ENCODE results near the gene TECTB.

The TECTB gene

DNA sequence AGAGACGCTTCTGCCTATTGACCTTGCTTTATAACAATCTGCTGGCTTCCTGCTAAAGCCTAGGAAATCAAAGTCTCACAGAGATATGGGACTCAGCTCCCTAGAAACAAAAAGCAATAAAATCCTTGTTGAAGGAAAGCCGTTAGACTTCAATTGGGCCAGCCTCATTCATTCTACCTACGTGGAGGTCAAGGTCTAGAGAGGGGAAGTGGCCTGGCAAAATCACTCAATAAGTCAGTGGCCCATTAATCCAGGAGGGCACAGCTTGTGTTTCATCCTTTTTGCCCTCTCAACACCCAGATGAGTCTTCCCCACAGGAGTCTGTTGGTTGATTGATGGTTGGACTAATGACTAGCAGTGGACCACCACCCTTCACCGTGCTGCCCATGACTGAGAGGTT, 50.3 kb downstream of the TECTB start:
- TF ChIP-seq ZNF157 (tag by site-specific recombination; IDR thresholded peaks at IDR 0.05), result no peak
- TF ChIP-seq BCL11B (tag by site-specific recombination; IDR thresholded peaks at IDR 0.05; ENCODE audit: low read depth), result no peak
- no peak for TF ChIP-seq ZNF335 (tag by site-specific recombination; conservative IDR thresholded peaks at IDR 0.05)
- TF ChIP-seq KLF8 (tag by site-specific recombination; IDR thresholded peaks at IDR 0.05), result no peak
- TF ChIP-seq ZNF837 (tag by site-specific recombination; IDR thresholded peaks at IDR 0.05), result no peak
- no peak for TF ChIP-seq SP7 (tag by site-specific recombination; IDR thresholded peaks at IDR 0.05)
- no peak for TF ChIP-seq ZNF585B (tag by site-specific recombination; IDR thresholded peaks at IDR 0.05)
- TF ChIP-seq, protein P1, sequence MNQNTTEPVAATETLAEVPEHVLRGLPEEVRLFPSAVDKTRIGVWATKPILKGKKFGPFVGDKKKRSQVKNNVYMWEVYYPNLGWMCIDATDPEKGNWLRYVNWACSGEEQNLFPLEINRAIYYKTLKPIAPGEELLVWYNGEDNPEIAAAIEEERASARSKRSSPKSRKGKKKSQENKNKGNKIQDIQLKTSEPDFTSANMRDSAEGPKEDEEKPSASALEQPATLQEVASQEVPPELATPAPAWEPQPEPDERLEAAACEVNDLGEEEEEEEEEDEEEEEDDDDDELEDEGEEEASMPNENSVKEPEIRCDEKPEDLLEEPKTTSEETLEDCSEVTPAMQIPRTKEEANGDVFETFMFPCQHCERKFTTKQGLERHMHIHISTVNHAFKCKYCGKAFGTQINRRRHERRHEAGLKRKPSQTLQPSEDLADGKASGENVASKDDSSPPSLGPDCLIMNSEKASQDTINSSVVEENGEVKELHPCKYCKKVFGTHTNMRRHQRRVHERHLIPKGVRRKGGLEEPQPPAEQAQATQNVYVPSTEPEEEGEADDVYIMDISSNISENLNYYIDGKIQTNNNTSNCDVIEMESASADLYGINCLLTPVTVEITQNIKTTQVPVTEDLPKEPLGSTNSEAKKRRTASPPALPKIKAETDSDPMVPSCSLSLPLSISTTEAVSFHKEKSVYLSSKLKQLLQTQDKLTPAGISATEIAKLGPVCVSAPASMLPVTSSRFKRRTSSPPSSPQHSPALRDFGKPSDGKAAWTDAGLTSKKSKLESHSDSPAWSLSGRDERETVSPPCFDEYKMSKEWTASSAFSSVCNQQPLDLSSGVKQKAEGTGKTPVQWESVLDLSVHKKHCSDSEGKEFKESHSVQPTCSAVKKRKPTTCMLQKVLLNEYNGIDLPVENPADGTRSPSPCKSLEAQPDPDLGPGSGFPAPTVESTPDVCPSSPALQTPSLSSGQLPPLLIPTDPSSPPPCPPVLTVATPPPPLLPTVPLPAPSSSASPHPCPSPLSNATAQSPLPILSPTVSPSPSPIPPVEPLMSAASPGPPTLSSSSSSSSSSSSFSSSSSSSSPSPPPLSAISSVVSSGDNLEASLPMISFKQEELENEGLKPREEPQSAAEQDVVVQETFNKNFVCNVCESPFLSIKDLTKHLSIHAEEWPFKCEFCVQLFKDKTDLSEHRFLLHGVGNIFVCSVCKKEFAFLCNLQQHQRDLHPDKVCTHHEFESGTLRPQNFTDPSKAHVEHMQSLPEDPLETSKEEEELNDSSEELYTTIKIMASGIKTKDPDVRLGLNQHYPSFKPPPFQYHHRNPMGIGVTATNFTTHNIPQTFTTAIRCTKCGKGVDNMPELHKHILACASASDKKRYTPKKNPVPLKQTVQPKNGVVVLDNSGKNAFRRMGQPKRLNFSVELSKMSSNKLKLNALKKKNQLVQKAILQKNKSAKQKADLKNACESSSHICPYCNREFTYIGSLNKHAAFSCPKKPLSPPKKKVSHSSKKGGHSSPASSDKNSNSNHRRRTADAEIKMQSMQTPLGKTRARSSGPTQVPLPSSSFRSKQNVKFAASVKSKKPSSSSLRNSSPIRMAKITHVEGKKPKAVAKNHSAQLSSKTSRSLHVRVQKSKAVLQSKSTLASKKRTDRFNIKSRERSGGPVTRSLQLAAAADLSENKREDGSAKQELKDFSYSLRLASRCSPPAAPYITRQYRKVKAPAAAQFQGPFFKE (tag by site-specific recombination; IDR thresholded peaks at IDR 0.05; ENCODE audit: borderline replicate concordance), result no peak
- TF ChIP-seq, protein P2, sequence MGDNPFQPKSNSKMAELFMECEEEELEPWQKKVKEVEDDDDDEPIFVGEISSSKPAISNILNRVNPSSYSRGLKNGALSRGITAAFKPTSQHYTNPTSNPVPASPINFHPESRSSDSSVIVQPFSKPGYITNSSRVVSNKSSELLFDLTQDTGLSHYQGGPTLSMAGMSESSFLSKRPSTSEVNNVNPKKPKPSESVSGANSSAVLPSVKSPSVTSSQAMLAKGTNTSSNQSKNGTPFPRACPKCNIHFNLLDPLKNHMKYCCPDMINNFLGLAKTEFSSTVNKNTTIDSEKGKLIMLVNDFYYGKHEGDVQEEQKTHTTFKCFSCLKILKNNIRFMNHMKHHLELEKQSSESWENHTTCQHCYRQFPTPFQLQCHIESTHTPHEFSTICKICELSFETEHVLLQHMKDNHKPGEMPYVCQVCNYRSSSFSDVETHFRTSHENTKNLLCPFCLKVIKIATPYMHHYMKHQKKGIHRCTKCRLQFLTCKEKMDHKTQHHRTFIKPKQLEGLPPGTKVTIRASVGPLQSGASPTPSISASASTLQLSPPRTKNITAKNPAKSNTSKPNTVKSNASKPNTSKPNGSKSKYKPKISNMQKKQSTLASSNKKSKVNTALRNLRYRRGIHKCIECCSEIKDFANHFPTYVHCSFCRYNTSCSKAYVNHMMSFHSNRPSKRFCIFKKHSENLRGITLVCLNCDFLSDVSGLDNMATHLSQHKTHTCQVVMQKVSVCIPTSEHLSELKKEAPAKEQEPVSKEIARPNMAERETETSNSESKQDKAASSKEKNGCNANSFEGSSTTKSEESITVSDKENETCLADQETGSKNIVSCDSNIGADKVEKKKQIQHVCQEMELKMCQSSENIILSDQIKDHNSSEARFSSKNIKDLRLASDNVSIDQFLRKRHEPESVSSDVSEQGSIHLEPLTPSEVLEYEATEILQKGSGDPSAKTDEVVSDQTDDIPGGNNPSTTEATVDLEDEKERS (tag by site-specific recombination; IDR thresholded peaks at IDR 0.05), result no peak
- no peak for TF ChIP-seq ZNF302 (tag by site-specific recombination; IDR thresholded peaks at IDR 0.05; ENCODE audit: low read depth)
- TF ChIP-seq WT1 (tag by site-specific recombination; IDR thresholded peaks at IDR 0.05), result no peak
- no peak for TF ChIP-seq ZNF169 (tag by site-specific recombination; IDR thresholded peaks at IDR 0.05)
- TF ChIP-seq, protein P3, sequence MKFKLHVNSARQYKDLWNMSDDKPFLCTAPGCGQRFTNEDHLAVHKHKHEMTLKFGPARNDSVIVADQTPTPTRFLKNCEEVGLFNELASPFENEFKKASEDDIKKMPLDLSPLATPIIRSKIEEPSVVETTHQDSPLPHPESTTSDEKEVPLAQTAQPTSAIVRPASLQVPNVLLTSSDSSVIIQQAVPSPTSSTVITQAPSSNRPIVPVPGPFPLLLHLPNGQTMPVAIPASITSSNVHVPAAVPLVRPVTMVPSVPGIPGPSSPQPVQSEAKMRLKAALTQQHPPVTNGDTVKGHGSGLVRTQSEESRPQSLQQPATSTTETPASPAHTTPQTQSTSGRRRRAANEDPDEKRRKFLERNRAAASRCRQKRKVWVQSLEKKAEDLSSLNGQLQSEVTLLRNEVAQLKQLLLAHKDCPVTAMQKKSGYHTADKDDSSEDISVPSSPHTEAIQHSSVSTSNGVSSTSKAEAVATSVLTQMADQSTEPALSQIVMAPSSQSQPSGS (tag by site-specific recombination; IDR thresholded peaks at IDR 0.05; ENCODE audit: low read depth), result no peak
- no peak overlapping the region for H3K27ac ChIP-seq (ENCODE audit: extremely low read depth, low read depth, low read length)
- no peaks in the 10 kb centered on the region for H3K36me3 ChIP-seq (ENCODE audit: control insufficient read depth in 2 of 2, insufficient read depth in 1 of 2, low read length in 2 of 2)
- H3K4me3 ChIP-seq (ENCODE audit: low read depth, low read length), result no peak overlapping the region
- H3K9me3 ChIP-seq (ENCODE audit: control insufficient read depth, insufficient read depth, low read depth, low read length), result no peaks in the 10 kb centered on the region
- CTCF ChIA-PET, result interaction anchor here (0.7 to 1.1 kb wide), 2 partner anchors 139 to 192 kb away, joined by 3 read pairs; no protein-coding TSS in a partner anchor
- POLR2A ChIA-PET, result no interaction called here
- H3K4me1 ChIP-seq (ENCODE audit: control insufficient read depth, insufficient read depth, low read length), result no peaks in the 10 kb centered on the region

DNA sequence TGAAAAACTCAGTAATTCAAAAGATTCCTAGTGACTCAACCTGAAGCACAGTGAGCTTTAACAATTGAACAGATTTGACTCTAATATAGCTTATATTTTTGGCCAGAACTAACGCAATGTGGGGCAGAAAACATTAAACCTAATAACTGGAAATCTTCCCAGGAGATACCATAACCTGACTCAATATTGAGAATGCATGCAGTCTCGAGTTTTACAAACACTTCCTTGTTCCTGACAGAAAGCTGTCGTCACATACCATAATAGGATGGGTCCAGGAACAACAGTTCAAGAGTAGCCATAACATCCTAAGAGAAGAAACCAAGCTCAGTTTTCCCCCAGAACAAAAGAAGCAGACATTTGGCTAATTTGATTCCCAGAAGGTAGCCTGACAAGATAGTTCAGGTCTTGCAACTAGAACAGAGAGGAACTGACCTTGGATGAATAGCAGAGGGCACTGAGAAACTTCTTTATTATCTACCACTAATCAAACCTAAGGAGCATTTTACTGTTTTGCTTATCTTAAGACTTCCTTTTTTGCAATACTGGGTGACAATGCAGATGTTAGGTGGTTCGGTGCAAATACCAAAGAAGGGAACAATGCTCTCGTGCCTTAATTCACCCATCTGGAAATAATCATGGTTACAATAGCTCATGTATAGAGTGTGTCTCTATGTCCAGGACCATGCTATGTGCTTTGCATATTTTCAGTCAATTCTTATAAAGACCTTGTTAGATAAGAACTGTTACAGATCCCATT, 52.1 kb downstream of the TECTB start:
- CTCF ChIA-PET, result interaction anchor here (0.6 to 1.2 kb wide), 3 partner anchors 27 to 438 kb away, joined by 3 to 5 read pairs (median 3); no protein-coding TSS in a partner anchor
- Histone ChIP-seq H3K4me1 (ENCODE audit: control insufficient read depth, insufficient read depth, low read length) (no peaks in the 10 kb centered on the region), H3K4me3 (ENCODE audit: low read depth, low read length) (no peak overlapping the region), H3K27ac (ENCODE audit: extremely low read depth, low read depth, low read length) (no peak overlapping the region), H3K36me3 (ENCODE audit: control insufficient read depth in 2 of 2, insufficient read depth in 1 of 2, low read length in 2 of 2) (no peaks in the 10 kb centered on the region), H3K9me3 (ENCODE audit: control insufficient read depth, insufficient read depth, low read depth, low read length) (no peaks in the 10 kb centered on the region)
- POLR2A ChIA-PET, result no interaction called here
- TF ChIP-seq ZIC2 (tag by site-specific recombination; IDR thresholded peaks at IDR 0.05), result no peak
- no peak for TF ChIP-seq ZNF114 (tag by site-specific recombination; IDR thresholded peaks at IDR 0.05)
- TF ChIP-seq ZNF157 (tag by site-specific recombination; IDR thresholded peaks at IDR 0.05), result no peak

Measured in HEK293 (cell line).